CD4-positive, alpha-beta T cell treated with Interferon gamma for 1 hour (primary cell): Measurements from ENCODE around the gene TOM1L2.

Source experiments
- DNase-seq: peaks from one replicate; pipeline ENCODE4 v3.0.0-alpha.2; 2020

The TOM1L2 gene

DNA sequence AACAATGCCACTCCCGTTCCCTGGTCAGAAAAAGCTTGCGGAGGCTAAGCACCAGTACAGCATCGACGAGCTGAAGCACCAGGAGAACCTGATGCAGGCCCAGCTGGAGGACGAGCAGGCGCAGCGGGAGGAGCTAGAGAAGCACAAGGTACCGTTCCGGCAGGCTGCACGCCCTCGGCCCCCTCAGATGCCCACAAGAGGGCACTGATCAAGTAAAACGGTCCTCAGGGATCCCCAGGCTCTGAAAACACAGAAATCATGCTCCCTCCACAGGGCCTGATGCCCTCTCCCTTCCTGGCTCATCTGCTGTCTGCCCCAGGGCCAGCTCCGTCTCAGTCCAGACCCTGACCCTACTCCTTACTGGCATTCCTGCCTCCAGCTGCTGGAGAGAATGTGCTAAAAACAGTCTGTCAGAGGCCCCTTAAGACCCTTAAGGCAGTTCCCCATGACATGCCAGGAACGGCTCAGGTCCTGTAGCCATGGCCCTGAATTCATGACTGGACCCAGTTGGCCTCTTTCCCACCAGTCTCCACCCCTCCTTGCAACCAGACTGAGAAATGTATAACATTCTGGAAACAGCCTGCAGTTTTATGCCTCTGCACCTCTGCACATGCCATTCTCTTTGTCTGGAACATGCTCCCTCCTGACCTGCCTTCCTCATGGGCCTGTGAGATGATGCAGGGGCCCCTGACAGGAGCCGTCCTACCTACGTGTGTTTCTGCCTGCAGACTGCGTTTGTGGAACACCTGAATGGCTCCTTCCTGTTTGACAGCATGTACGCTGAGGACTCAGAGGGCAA lies 22.3 kb upstream of the TOM1L2 start:
- DNase-seq = no peak

DNA sequence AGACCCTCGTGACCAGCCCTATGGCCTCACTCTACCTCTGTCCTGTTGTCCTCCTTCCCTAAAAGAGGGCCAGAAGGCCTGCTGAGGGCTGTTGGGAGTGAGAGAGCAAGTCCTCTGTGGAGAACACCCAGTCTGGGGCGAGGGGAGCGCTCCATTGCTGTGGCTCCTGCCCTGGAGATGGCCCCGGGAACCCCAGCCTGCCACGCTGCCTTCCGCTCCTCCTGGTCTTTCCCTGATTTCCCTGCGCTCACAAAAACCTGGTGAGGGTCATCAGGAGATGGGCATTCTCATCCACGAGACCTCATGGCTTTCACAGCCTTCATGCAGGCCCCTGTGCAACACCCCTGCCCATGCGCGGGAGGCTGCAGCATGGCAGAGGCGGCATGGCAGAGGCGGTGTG lies 21.7 kb upstream of the TOM1L2 start:
- DNase-seq = no peak

DNA sequence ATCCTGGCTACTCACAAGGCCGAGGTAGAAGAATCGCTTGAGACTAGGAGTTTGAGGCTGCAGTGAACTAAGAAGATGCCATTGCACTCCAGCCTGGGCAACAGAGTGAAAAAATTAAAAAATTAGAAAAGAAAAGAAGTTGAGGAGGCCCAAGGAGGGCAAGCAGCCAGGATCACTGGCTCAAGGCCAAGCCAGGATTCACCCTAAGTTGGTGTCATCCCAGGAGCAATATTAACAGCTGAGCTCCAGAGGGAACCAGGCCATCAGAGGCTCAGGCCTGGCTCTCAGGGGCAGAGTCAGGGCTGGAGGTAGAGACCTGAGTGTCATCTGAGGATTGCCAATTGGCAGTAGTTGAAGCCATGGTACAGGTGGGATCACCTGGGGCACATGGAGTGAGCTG lies 21.2 kb upstream of the TOM1L2 start:
- no peak for DNase-seq

- no peak for DNase-seq
These were observed 18.1 kb upstream of the TOM1L2 start for GRCh38 chr17:17990282-17990681.

DNA sequence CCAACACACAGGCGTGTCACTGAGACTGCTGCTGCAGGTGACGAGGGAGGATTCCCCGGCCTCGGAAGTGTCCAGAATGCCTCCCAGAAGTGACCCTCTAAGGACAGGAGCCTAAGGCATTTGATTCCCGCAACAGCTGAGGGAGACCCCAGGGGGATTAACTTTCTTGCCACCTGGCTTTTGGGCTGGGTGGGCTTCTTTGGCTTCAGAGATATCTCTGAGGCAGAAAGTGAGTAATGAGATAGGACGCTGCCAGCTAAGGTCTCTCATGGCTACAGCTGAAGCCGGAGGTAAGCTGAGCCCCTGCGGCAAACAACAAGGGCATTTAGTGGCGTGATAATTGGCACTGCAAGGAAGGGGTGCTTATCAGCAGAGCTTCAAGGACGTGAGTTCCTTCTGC lies 17.4 kb upstream of the TOM1L2 start:
- DNase-seq = no peak

DNA sequence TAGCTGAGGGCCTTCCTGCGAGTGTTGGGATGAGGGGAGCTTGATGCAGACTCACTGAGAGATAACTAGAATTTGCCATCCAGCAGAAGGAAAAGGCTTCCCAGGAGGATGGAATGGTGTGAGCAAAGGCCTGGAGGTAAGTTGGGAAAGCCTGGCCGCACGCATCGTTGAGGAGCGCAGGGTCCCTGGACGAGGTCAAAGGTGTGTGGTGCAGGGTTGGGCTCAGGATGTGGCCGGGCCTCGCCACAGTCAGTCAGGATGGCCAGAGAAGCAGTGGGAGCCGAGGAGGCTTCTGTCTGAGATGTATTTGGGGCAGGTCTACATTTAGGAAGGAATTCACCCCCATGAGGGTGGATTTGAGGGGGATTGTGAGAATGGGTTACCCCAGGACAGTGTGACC lies 16.9 kb upstream of the TOM1L2 start:
- DNase-seq = no peak

DNA sequence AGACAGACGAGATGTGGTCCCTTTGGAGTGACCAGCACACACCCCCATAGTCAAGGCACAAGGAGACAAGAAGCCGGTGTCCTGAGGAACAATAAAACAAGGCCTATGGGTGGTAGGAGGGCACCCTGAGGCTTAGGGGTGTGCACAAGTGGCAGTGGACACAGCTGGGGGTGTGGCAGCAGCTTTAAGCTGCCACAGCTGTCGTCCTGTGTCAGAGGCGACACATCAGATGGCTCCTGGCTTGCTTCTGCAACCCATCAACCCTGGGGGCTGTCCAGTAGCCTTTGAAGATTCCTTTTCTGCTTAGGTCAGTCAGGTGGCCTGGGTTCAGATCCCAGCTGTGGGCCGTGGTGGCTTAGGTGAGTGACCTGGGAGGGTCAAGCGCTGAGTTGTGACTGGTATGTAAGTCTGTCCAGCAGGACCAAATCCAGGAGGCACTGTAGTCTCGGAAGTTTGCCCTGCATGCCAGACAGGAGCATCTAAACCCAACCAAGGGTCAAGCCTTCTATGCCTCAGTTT lies 16.3 kb upstream of the TOM1L2 start:
- no peak for DNase-seq

GRCh38 chr17:17987901-17988300 lies 15.7 kb upstream of the TOM1L2 start:
- no peak for DNase-seq

DNA sequence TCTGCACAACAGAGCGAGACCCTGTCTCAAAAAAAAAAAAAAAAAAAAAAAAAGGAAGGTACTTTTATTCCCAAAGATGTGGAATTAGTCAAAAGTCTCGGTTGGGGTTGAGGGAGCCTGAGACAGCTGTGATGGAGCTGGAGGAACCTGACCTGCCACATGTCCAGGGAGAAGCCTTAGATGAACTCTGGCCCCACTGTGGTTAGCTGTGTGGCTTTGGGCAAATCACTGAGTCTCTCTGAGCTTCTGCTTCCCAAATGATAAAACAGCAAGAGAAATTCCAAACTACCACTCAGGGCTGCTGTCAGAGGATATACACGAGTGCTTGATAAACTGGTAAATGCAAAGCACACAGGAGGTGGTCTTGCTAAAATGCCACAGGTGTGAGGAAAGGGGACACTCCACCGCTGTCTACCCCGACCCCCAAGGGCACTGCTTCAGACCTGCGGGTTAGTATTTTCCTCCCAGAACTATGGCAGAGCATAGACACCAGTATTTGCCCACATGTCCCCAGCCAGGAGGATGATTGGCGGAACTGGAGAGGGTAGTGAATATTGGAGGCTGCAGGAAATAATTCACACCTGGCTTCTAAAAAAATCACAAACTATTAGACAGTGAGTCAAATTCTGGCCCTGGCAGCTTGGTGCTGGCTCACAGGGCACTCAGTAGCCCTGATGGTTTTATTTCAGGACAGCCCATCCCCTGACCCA lies 15.1 kb upstream of the TOM1L2 start:
- DNase-seq = no peak

DNA sequence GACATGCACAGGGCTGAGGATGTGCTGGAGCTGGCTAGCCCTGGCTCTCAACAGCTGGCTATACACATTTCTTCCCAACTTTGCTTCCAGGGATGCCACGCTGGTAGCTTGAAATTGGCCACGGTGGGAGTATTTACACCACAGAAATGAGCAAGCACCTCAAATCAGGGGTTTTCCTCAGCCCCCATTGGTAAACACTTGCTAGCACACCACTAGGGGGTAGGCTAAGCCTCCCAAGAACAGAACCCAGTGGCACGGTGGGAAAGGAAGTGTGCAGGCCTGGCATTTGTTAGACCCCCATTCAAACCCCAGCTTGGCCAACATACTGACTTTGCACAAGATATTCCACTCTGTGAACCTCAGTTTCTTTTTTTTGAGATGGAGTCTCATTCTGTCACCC lies 13.4 kb upstream of the TOM1L2 start:
- no peak for DNase-seq

GRCh38 chr17:17985153-17985552 lies 13.0 kb upstream of the TOM1L2 start:
- DNase-seq = no peak

DNA sequence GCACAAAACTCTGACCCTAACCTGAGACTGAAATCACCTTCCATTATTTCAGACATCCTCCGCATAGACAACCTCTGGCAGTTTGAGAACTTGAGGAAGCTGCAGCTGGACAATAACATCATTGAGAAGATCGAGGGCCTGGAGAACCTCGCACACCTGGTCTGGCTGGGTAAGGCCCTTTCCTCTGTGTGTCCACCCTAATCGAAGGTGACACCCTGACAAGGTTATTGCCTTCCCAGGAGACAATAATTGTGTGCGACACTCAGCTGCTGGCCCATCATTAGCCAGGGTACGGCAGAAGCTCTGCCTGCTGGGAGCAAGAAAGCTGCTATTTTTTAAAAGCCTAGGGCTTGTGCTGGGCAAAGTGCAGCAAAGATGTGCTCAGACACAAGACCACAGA lies 11.6 kb upstream of the TOM1L2 start:
- DNase-seq = no peak

- no peak for DNase-seq
These were observed 11.2 kb upstream of the TOM1L2 start for GRCh38 chr17:17983376-17983775.

GRCh38 chr17:17982801-17983200 lies 10.6 kb upstream of the TOM1L2 start:
- DNase-seq = no peak

- DNase-seq = no peak
These were observed 9.1 kb upstream of the TOM1L2 start for GRCh38 chr17:17981330-17981729.

DNA sequence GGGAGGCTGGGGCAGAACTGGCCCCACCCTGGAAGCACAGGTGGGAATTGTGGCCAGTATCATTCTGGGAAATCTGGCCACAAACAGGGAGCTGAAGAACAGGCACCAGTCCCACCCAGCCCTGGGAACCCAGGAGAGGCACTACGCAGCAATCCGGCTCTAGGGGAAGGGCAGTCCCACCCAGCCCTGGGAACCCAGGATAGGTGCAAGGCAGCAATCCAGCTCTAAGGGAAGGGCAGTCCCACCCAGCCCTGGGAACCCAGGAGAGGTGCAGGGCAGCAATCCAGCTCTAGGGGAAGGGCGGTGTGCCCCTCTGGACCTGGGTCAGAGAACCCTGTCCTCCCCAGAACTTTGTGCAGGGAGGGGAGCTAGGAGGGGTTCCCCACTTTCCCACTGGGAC lies 7.6 kb upstream of the TOM1L2 start:
- DNase-seq = no peak

DNA sequence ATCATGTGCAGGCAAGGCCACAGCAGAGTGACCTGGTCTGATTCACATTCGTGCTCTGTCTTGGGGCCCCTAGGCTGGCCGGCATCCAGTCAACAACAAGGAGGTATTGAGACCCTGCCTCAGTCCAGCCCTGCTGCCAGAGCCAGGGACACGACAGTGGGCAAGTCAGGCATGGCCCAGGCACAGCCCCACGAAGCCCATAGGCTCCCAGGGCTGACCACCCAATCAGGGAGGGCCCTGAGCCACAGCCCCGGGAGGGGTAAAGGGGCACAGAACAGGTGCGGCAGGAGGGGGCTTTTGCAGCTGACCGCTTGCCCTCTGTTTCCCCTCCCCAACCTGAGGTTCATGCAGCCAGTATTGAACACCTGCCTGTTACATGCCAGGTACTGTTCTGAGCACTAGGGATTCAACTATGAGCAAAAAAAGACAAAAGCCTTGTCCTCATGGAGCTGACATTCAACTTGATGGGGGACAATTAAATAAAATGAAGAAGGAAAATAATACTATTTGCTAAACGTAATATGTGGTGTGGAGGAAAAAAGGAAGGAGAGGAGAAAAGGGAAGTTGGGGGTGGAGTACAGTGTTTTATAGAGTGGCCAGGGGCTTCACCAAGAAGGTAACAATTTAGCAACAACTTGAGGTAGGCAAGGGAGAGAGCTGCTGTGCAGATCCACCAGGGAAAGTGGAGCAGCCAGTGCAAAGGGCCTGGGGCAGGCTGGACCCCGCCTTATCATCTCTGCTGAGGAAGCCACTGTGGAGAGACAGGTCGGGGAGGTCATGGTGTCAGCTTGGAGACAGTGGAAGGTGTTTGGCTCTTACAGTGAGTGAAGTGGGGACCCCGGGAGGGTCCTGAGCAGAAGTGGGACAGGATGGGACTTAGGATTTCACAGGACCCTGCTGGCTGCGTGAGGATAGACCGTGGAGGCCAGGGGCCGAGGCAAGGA lies 6.6 kb upstream of the TOM1L2 start:
- no peak for DNase-seq

- DNase-seq = no peak
These were observed 4.9 kb upstream of the TOM1L2 start for GRCh38 chr17:17976931-17977570.

- peak; percentile 17 for DNase-seq
These were observed 3.2 kb upstream of the TOM1L2 start for GRCh38 chr17:17975436-17975835.

DNA sequence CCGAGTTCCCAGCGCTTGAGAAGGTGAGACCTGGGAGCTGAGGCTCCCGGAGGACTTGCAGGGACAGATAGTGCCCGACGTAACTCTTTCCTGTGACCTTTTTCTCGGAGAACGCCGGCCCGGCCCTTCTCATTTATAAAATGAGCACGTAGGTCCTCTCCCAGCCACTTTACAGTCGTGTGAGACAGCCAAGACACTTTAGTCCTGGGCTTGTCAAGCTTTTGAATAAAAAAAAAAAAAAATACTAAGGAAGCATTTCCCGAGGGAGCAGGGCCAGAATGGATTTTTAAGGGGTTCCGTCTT lies 703 bp upstream of the TOM1L2 start:
- DNase-seq = no peak

DNA sequence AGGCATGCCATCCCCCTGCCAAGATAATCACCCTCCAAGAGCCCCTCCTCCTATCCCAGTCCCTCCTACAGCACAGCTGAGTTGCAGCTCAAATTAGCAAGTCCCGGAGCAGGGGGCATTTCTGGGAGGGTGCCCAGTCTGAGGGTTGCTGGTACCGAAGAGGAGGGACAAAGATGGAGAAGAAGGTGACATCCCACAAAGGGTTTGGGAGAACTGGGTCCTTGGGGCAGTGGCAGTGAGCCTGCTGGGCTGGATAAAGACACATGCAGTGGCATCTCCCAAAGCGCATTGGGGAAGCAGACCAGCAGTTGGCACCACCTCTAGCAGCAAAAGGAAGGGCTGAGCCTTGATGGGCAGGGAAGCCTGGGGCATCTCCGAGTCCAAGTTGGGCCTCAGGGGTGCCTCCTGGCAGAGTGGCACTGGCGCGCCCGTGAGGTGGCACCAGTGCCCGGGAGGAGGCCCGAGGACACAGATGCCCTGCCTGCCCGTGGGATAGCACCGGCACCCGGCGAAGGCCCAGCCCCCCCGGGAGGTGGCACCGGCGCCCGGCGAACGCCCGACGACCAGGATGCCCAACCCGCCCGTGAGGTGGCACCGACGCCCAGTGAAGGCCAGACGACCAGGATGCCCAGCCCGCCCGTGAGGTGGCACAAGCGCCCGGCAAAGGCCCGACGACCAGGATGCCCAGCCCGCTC lies 622 bp downstream of the TOM1L2 start:
- DNase-seq = peak; percentile 13

- no peak for DNase-seq
These were observed 1.3 kb downstream of the TOM1L2 start for GRCh38 chr17:17970699-17971430.
